ENCODE results near the gene NAA60.
"Not testable (repeated sequence)": the region's sequence is repeated elsewhere in the genome, so short reads cannot be mapped to it uniquely, and the experiment has no call there.

The NAA60 gene

GRCh38 chr16:3492356-3492755 is 48.9 kb downstream of the NAA60 start:
- Histone ChIP-seq H3K9me3 (ENCODE audit: low read length) (no peaks in the 10 kb centered on the region), H3K4me3 (ENCODE audit: low read length) (no peak overlapping the region), H2AFZ (ENCODE audit: low read depth, low read length) (no peak overlapping the region), H3K36me3 (ENCODE audit: insufficient read depth, low read length) (no peaks in the 10 kb centered on the region), H3K27me3 (ENCODE audit: insufficient read depth, low read length) (no peaks in the 10 kb centered on the region), H3K4me1 (ENCODE audit: insufficient read depth, low read length) (no peaks in the 10 kb centered on the region)

DNA sequence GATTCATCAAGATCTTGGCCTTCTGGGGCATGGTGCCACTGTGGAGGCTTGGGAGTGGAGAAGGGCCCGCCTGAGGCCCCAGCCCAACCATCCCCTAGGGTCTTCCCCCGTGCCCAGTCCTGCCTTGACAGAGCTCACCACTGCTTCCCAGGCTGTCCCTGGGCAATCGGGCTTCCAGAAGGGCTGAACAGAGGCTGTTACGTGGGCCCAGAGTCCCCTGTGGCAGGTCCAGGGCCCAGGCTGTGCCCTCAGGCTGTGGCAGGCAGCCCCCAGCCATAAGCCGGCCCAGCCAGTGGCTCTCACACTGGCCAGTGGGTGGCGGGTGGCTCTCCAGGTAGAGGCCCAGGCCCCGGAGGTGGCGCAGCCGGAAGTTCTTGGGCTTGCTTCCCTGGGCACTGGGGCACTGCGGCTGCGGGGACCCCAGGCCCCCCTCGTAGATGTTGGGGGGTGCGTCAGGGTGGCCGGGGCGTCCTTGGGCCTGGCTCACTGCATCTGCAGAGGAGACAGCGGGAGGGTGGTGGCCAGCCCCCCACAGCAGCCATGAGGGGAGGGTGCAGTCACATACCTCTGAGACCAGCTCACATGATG is 51.0 kb downstream of the NAA60 start:
- Histone ChIP-seq H3K27me3 (ENCODE audit: insufficient read depth, low read length) (no peaks in the 10 kb centered on the region), H2AFZ (ENCODE audit: low read depth, low read length) (no peak overlapping the region), H3K36me3 (ENCODE audit: insufficient read depth, low read length) (no peaks in the 10 kb centered on the region), H3K9me3 (ENCODE audit: low read length) (no peaks in the 10 kb centered on the region), H3K4me1 (ENCODE audit: insufficient read depth, low read length) (no peaks in the 10 kb centered on the region), H3K4me3 (ENCODE audit: low read length) (no peak overlapping the region)

GRCh38 chr16:3495176-3495575 is 51.7 kb downstream of the NAA60 start, which contains the start of gene C16orf90:
C16orf90 (minus strand) TSS chr16:3495489; CDS start chr16:3495421, 68 bp downstream.
- Histone ChIP-seq H3K27me3 (ENCODE audit: insufficient read depth, low read length) (no peaks in the 10 kb centered on the region), H3K4me1 (ENCODE audit: insufficient read depth, low read length) (no peaks in the 10 kb centered on the region), H2AFZ (ENCODE audit: low read depth, low read length) (no peak within 1 kb of the TSS), H3K9me3 (ENCODE audit: low read length) (no peaks in the 10 kb centered on the region), H3K36me3 (ENCODE audit: insufficient read depth, low read length) (no peaks in the 10 kb centered on the region), H3K4me3 (ENCODE audit: low read length) (no peak within 1 kb of the TSS)

DNA sequence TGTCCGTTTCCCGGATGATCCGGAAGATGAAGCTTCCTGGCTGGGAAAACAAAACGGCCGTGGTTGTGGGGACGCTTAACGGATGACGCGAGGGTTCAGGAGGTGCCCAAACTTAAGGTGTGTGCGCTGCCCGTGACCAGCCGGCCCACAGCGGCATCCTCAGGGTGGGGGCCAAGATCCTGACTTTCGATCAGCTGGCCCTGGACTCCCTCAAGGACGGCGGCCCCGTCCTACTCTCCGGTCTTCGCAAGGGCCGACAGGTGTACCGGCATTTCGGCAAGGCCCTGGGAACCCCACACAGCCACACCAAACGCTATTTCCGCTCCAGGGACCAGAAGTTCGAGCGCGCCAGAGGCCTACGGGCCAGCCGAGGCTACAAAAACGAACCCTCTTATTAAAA is 52.9 kb downstream of the NAA60 start:
- Histone ChIP-seq H3K4me3 (ENCODE audit: low read length) (no peak overlapping the region), H3K4me1 (ENCODE audit: insufficient read depth, low read length) (no peaks in the 10 kb centered on the region), H3K27me3 (ENCODE audit: insufficient read depth, low read length) (no peaks in the 10 kb centered on the region), H2AFZ (ENCODE audit: low read depth, low read length) (no peak overlapping the region), H3K36me3 (ENCODE audit: insufficient read depth, low read length) (no peaks in the 10 kb centered on the region), H3K9me3 (ENCODE audit: low read length) (no peaks in the 10 kb centered on the region)

- Histone ChIP-seq H3K9me3 (ENCODE audit: low read length) (no peaks in the 10 kb centered on the region), H3K36me3 (ENCODE audit: insufficient read depth, low read length) (no peaks in the 10 kb centered on the region), H3K27me3 (ENCODE audit: insufficient read depth, low read length) (no peaks in the 10 kb centered on the region), H3K4me1 (ENCODE audit: insufficient read depth, low read length) (peaks cover 6% of the 10 kb centered on the region), H3K4me3 (ENCODE audit: low read length) (no peak overlapping the region), H2AFZ (ENCODE audit: low read depth, low read length) (no peak overlapping the region)
Observed at GRCh38 chr16:3497771-3498170, 54.3 kb downstream of the NAA60 start.

GRCh38 chr16:3498988-3499387 is 55.5 kb downstream of the NAA60 start:
- Histone ChIP-seq H3K27me3 (ENCODE audit: insufficient read depth, low read length) (no peaks in the 10 kb centered on the region), H3K4me1 (ENCODE audit: insufficient read depth, low read length) (peaks cover 6% of the 10 kb centered on the region), H3K4me3 (ENCODE audit: low read length) (no peak overlapping the region), H2AFZ (ENCODE audit: low read depth, low read length) (no peak overlapping the region), H3K9me3 (ENCODE audit: low read length) (no peaks in the 10 kb centered on the region), H3K36me3 (ENCODE audit: insufficient read depth, low read length) (peaks cover 2% of the 10 kb centered on the region)

DNA sequence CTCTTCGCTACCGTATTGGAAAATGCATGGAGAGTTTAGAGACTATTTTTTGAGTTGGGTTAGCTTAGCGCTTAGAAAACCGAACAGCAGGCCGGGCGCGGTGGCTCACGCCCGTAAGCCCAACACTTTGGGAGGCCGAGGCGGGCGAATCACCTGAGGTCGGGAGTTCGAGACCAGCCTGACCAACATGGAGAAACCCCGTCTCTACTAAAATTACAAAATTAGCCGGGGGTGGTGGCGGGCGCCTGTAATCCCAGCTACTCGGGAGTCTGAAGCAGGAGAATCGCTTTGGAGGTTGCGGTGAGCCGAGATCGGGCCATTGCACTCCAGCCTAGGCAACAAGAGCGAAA is 57.9 kb downstream of the NAA60 start:
- not testable (repeated sequence) for H3K9me3 ChIP-seq (ENCODE audit: low read length); H3K27me3 ChIP-seq (ENCODE audit: insufficient read depth, low read length); H3K4me1 ChIP-seq (ENCODE audit: insufficient read depth, low read length)
- H2AFZ ChIP-seq (ENCODE audit: low read depth, low read length): peak overlapping the region; percentile 68
- peak overlapping the region; percentile 90 for H3K4me3 ChIP-seq (ENCODE audit: low read length)
- peaks cover 16% of the 10 kb centered on the region for H3K36me3 ChIP-seq (ENCODE audit: insufficient read depth, low read length)

GRCh38 chr16:3501783-3502400 is 58.4 kb downstream of the NAA60 start:
- peak overlapping the region; percentile 90 for H3K4me3 ChIP-seq (ENCODE audit: low read length)
- peaks cover 6% of the 10 kb centered on the region for H3K4me1 ChIP-seq (ENCODE audit: insufficient read depth, low read length)
- H3K27me3 ChIP-seq (ENCODE audit: insufficient read depth, low read length): no peaks in the 10 kb centered on the region
- peaks cover 19% of the 10 kb centered on the region for H3K36me3 ChIP-seq (ENCODE audit: insufficient read depth, low read length)
- H3K9me3 ChIP-seq (ENCODE audit: low read length): no peaks in the 10 kb centered on the region
- no peak overlapping the region for H2AFZ ChIP-seq (ENCODE audit: low read depth, low read length)

- peaks cover 28% of the 10 kb centered on the region for H3K36me3 ChIP-seq (ENCODE audit: insufficient read depth, low read length)
- H3K27me3 ChIP-seq (ENCODE audit: insufficient read depth, low read length): no peaks in the 10 kb centered on the region
- H3K4me1 ChIP-seq (ENCODE audit: insufficient read depth, low read length): peaks cover 6% of the 10 kb centered on the region
- H3K9me3 ChIP-seq (ENCODE audit: low read length): no peaks in the 10 kb centered on the region
- H3K4me3 ChIP-seq (ENCODE audit: low read length): no peak overlapping the region
- no peak overlapping the region for H2AFZ ChIP-seq (ENCODE audit: low read depth, low read length)
Observed at GRCh38 chr16:3503523-3503922, 60.0 kb downstream of the NAA60 start.

GRCh38 chr16:3508736-3509135 is 65.3 kb downstream of the NAA60 start:
- Histone ChIP-seq H3K27me3 (ENCODE audit: insufficient read depth, low read length) (no peaks in the 10 kb centered on the region), H3K4me1 (ENCODE audit: insufficient read depth, low read length) (no peaks in the 10 kb centered on the region), H3K4me3 (ENCODE audit: low read length) (no peak overlapping the region), H3K9me3 (ENCODE audit: low read length) (no peaks in the 10 kb centered on the region), H2AFZ (ENCODE audit: low read depth, low read length) (no peak overlapping the region), H3K36me3 (ENCODE audit: insufficient read depth, low read length) (peaks cover 66% of the 10 kb centered on the region)

DNA sequence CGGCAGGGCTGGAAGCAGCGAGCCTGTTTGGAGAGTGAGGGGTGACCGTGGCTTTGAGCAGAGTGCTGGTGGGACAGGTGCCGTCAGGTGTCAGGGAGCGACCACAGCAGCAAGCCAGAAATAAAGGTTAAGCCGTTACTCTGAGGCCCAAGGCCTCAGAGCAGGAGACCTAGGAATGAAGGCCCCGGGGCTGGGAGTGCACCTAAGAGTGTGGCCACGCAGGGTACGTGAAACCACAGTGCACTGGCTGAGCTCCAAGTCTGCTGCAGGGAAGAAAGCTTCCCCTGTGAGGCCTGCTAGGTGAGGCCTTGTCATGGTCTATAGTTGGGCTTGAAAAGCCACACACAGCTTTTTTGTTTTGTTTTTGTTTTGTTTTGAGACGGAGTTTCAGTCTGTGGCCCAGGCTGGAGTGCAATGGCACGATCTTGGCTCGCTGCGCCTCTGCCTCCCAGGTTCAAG is 66.0 kb downstream of the NAA60 start:
- H3K36me3 ChIP-seq (ENCODE audit: insufficient read depth, low read length): peaks cover 71% of the 10 kb centered on the region
- no peak overlapping the region for H2AFZ ChIP-seq (ENCODE audit: low read depth, low read length)
- no peak overlapping the region for H3K4me3 ChIP-seq (ENCODE audit: low read length)
- no peaks in the 10 kb centered on the region for H3K9me3 ChIP-seq (ENCODE audit: low read length)
- H3K27me3 ChIP-seq (ENCODE audit: insufficient read depth, low read length): no peaks in the 10 kb centered on the region
- no peaks in the 10 kb centered on the region for H3K4me1 ChIP-seq (ENCODE audit: insufficient read depth, low read length)

DNA sequence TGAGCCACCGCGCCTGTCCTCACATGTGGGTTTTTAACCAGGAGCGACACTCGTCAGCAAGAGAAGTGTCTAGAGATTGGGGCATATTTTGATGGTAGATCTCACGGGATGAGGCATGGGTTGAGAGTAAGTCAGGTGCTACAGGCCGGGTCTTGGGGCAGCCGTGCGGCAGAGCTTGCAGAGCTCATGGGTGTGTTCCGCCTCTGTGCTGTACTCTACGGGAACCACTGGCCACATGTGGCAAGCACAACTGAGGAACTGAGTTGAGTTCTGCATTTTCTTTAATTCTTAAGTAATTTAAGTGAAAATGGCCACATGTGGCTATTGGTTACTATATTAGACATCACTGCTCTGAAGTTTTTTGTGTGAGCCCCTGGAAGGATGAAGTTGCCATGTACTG is 66.9 kb downstream of the NAA60 start:
- H3K4me3 ChIP-seq (ENCODE audit: low read length): no peak overlapping the region
- no peaks in the 10 kb centered on the region for H3K4me1 ChIP-seq (ENCODE audit: insufficient read depth, low read length)
- H3K9me3 ChIP-seq (ENCODE audit: low read length): no peaks in the 10 kb centered on the region
- H3K27me3 ChIP-seq (ENCODE audit: insufficient read depth, low read length): no peaks in the 10 kb centered on the region
- peaks cover 75% of the 10 kb centered on the region for H3K36me3 ChIP-seq (ENCODE audit: insufficient read depth, low read length)
- no peak overlapping the region for H2AFZ ChIP-seq (ENCODE audit: low read depth, low read length)

DNA sequence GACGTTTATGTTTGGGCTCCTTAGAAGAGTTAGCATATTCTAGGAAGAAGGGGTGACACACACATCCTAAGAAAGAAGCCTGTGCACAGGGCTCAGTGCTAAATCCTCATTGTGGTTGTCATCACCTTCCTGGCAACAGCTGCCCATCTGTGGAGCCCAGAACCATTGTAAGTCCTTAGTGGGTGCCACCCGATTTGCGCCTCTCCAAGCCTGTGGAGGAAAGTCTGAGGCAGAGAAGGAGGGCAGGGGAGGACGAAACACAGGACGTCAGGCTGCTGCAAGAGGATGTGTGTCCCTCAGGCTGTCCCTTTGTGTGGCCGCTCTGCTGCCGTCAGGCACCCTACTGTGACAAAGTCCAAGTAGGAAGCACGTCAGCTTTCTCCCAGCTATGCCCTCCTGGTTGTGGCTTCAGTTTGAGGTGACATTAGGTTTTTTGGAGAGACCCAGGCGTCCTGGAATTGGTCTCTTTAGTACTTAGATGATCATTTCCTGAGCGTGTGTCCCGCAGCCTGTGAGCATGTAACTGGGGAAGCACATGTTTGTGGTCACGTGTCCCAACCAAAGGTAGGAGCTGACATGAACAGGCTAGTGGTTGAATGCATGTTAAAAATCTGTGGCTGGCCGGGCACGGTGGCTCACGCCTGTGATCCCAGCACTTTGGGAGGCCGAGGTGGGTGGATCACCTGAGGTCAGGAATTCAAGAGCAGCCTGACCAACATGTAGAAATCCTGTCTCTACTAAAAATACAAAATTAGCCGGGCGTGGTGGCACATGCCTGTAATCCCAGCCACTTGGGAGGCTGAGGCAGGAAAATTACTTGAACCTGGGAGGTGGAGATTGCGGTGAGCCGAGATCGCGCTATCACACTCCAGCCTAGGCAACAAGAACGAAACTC is 68.1 kb downstream of the NAA60 start:
- Histone ChIP-seq H3K9me3 (ENCODE audit: low read length) (no peaks in the 10 kb centered on the region), H3K36me3 (ENCODE audit: insufficient read depth, low read length) (peaks cover 78% of the 10 kb centered on the region), H3K4me1 (ENCODE audit: insufficient read depth, low read length) (no peaks in the 10 kb centered on the region), H3K27me3 (ENCODE audit: insufficient read depth, low read length) (no peaks in the 10 kb centered on the region), H3K4me3 (ENCODE audit: low read length) (no peak overlapping the region), H2AFZ (ENCODE audit: low read depth, low read length) (no peak overlapping the region)

All from neuron (in vitro differentiated cells).